ENCODE measurements around the gene DHX35.

Gene DHX35

DNA sequence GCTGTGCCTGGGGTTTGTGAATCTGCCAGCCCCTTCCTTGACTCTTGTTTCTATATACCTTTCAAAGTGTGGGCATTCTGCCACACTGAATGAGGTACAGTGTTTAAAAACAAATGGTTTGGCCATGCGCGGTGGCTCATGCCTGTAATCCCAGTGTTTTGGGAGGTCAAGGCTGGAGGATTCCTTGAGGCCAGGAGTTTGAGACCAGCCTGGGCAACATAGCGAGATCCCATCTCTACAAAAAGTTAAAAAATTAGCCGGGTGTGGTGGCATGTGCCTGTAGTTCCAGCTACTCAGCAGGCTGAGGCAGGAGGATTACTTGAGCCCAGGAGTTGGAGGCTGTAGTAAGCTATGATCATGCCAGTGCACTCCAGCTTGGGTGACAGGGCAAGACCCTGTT is 30.2 kb upstream of the DHX35 start:
- Histone ChIP-seq H3K14ac (ENCODE audit: low read length in 2 of 2) (no peak overlapping the region), H2BK5ac (ENCODE audit: low read depth, low read length, poor library complexity, severe bottlenecking) (no peak overlapping the region), H2AFZ (ENCODE audit: low read depth, low read length) (no peak overlapping the region), H3K4me3 (ENCODE audit: insufficient read depth in 1 of 2, low read depth in 1 of 2, low read length in 2 of 2) (peak overlapping the region in 1 of 2 experiments; percentile 46), H3K4me2 (ENCODE audit: low read length, poor library complexity, severe bottlenecking) (no peak overlapping the region), H2BK15ac (ENCODE audit: low read depth, poor library complexity, severe bottlenecking) (no peak overlapping the region), H3K79me1 (replicated peaks; ENCODE audit: low read length, poor library complexity, severe bottlenecking) (peaks cover 9% of the 10 kb centered on the region), H3K27me3 (ENCODE audit: control insufficient read depth in 1 of 2, insufficient read depth in 1 of 2, low read length in 2 of 2) (no peaks in the 10 kb centered on the region), H2AK5ac (ENCODE audit: low read length, severe bottlenecking) (no peak overlapping the region), H4K91ac (ENCODE audit: low read length) (no peak overlapping the region), H3K4ac (ENCODE audit: low read depth in 1 of 2, low read length in 2 of 2) (no peak overlapping the region), H3K23ac (ENCODE audit: low read length in 2 of 2) (no peak overlapping the region), H4K8ac (ENCODE audit: low read length) (no peak overlapping the region), H3K9ac (ENCODE audit: low read length) (peak overlapping the region; percentile 68), H3K18ac (ENCODE audit: low read depth in 1 of 2, low read length in 2 of 2) (no peak overlapping the region), H2BK120ac (ENCODE audit: low read depth, low read length) (no peak overlapping the region), H3K4me1 (ENCODE audit: control insufficient read depth, insufficient read depth, low read depth, low read length) (peaks cover 10% of the 10 kb centered on the region), H3K27ac (ENCODE audit: low read length, poor library complexity, severe bottlenecking) (no peak overlapping the region), H3K36me3 (ENCODE audit: control insufficient read depth in 1 of 2, insufficient read depth in 2 of 2, low read depth in 1 of 2, low read length in 2 of 2) (no peaks in the 10 kb centered on the region), H2BK12ac (ENCODE audit: low read length in 2 of 2) (no peak overlapping the region), H3K9me3 (ENCODE audit: control insufficient read depth, low read length) (no peaks in the 10 kb centered on the region)
- no peak for DNase-seq
- WGBS = 95% methylated on average over 4 of the region's 4 CpGs

DNA sequence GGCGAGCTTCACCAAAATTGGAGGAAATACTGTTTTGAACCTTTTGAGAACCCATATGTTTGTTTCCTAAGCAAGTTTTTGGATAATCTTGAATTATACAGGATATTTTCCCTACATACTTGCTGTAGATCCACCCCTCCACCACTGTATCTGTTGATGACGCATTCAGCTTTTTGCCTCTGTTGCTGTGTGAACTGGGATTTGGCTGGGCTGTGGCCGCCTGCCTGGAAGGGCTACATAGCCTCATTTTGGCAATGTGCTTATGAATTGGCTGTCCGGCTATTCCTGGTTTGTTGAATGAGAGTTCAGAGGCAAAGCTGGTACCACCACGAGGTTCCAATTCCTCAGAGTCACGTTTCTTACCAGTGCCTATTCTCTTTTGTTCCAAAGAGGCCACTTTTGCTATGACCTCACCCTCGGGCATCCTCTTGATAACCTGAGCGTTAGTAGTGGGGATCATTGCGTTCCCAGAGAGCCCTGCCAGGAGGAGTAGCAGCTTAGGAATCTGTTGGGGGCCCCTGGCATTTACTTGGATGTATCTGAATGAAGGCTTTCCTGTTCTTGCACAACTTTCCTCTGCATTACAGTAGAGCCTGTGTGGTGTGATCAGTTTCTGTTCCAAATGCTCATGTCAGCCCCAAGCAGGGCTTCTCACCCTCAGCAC is 29.6 kb upstream of the DHX35 start:
- H3K23ac ChIP-seq (ENCODE audit: low read length in 2 of 2) = no peak overlapping the region
- peak overlapping the region in 1 of 2 experiments; percentile 41 for H3K4ac ChIP-seq (ENCODE audit: low read depth in 1 of 2, low read length in 2 of 2)
- peak overlapping the region in 1 of 2 experiments; percentile 46 for H3K4me3 ChIP-seq (ENCODE audit: insufficient read depth in 1 of 2, low read depth in 1 of 2, low read length in 2 of 2)
- no peak overlapping the region for H2BK120ac ChIP-seq (ENCODE audit: low read depth, low read length)
- no peak overlapping the region for H2BK15ac ChIP-seq (ENCODE audit: low read depth, poor library complexity, severe bottlenecking)
- 90% methylated on average over 8 of the region's 9 CpGs for WGBS
- no peak overlapping the region for H2AK5ac ChIP-seq (ENCODE audit: low read length, severe bottlenecking)
- H3K14ac ChIP-seq (ENCODE audit: low read length in 2 of 2) = no peak overlapping the region
- no peak overlapping the region for H3K18ac ChIP-seq (ENCODE audit: low read depth in 1 of 2, low read length in 2 of 2)
- H3K27ac ChIP-seq (ENCODE audit: low read length, poor library complexity, severe bottlenecking) = no peak overlapping the region
- peak overlapping the region; percentile 29 for H2AFZ ChIP-seq (ENCODE audit: low read depth, low read length)
- peak overlapping the region; percentile 68 for H3K9ac ChIP-seq (ENCODE audit: low read length)
- no peak overlapping the region for H2BK5ac ChIP-seq (ENCODE audit: low read depth, low read length, poor library complexity, severe bottlenecking)
- H3K9me3 ChIP-seq (ENCODE audit: control insufficient read depth, low read length) = no peaks in the 10 kb centered on the region
- H3K4me2 ChIP-seq (ENCODE audit: low read length, poor library complexity, severe bottlenecking) = no peak overlapping the region
- H3K27me3 ChIP-seq (ENCODE audit: control insufficient read depth in 1 of 2, insufficient read depth in 1 of 2, low read length in 2 of 2) = no peaks in the 10 kb centered on the region
- peaks cover 9% of the 10 kb centered on the region for H3K4me1 ChIP-seq (ENCODE audit: control insufficient read depth, insufficient read depth, low read depth, low read length)
- H4K8ac ChIP-seq (ENCODE audit: low read length) = peak overlapping the region; percentile 66
- peak overlapping the region; percentile 81 for H4K91ac ChIP-seq (ENCODE audit: low read length)
- no peaks in the 10 kb centered on the region for H3K36me3 ChIP-seq (ENCODE audit: control insufficient read depth in 1 of 2, insufficient read depth in 2 of 2, low read depth in 1 of 2, low read length in 2 of 2)
- H3K79me1 ChIP-seq (replicated peaks; ENCODE audit: low read length, poor library complexity, severe bottlenecking) = peaks cover 12% of the 10 kb centered on the region
- H2BK12ac ChIP-seq (ENCODE audit: low read length in 2 of 2) = peak overlapping the region in 1 of 2 experiments; percentile 46
- DNase-seq = peak; percentile 54

DNA sequence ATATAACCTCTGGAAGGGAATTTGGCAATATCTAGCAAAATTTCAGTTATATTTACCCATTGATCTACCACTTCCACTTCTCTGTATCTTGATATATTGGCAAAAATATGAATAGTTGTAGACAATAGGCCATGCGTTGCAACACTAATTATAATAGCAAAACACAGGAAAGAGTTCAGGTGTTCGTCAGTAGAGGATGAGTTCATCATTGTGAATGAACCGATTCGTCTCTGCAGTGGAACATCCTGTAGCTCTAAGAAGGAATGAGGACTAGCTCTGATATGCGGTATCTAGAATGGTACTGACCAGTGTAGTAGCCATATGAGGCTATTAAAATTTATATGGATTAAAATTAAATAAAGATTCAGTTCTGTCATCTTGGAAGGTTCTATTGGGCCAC is 27.6 kb upstream of the DHX35 start:
- no peak overlapping the region for H3K14ac ChIP-seq (ENCODE audit: low read length in 2 of 2)
- H3K23ac ChIP-seq (ENCODE audit: low read length in 2 of 2) = no peak overlapping the region
- H3K27ac ChIP-seq (ENCODE audit: low read length, poor library complexity, severe bottlenecking) = no peak overlapping the region
- H2BK15ac ChIP-seq (ENCODE audit: low read depth, poor library complexity, severe bottlenecking) = no peak overlapping the region
- 97% methylated on average over 5 of the region's 5 CpGs for WGBS
- no peak overlapping the region for H3K4me2 ChIP-seq (ENCODE audit: low read length, poor library complexity, severe bottlenecking)
- no peak overlapping the region for H3K4me3 ChIP-seq (ENCODE audit: insufficient read depth in 1 of 2, low read depth in 1 of 2, low read length in 2 of 2)
- no peak overlapping the region for H2AFZ ChIP-seq (ENCODE audit: low read depth, low read length)
- no peak overlapping the region for H4K8ac ChIP-seq (ENCODE audit: low read length)
- no peak overlapping the region for H3K18ac ChIP-seq (ENCODE audit: low read depth in 1 of 2, low read length in 2 of 2)
- H3K4ac ChIP-seq (ENCODE audit: low read depth in 1 of 2, low read length in 2 of 2) = no peak overlapping the region
- no peaks in the 10 kb centered on the region for H3K9me3 ChIP-seq (ENCODE audit: control insufficient read depth, low read length)
- H4K91ac ChIP-seq (ENCODE audit: low read length) = no peak overlapping the region
- no peak overlapping the region for H2AK5ac ChIP-seq (ENCODE audit: low read length, severe bottlenecking)
- no peak overlapping the region for H2BK5ac ChIP-seq (ENCODE audit: low read depth, low read length, poor library complexity, severe bottlenecking)
- H3K36me3 ChIP-seq (ENCODE audit: control insufficient read depth in 1 of 2, insufficient read depth in 2 of 2, low read depth in 1 of 2, low read length in 2 of 2) = no peaks in the 10 kb centered on the region
- no peak overlapping the region for H2BK12ac ChIP-seq (ENCODE audit: low read length in 2 of 2)
- H2BK120ac ChIP-seq (ENCODE audit: low read depth, low read length) = no peak overlapping the region
- peaks cover 6% of the 10 kb centered on the region for H3K4me1 ChIP-seq (ENCODE audit: control insufficient read depth, insufficient read depth, low read depth, low read length)
- no peak for DNase-seq
- peaks cover 20% of the 10 kb centered on the region for H3K79me1 ChIP-seq (replicated peaks; ENCODE audit: low read length, poor library complexity, severe bottlenecking)
- no peaks in the 10 kb centered on the region for H3K27me3 ChIP-seq (ENCODE audit: control insufficient read depth in 1 of 2, insufficient read depth in 1 of 2, low read length in 2 of 2)
- no peak overlapping the region for H3K9ac ChIP-seq (ENCODE audit: low read length)

DNA sequence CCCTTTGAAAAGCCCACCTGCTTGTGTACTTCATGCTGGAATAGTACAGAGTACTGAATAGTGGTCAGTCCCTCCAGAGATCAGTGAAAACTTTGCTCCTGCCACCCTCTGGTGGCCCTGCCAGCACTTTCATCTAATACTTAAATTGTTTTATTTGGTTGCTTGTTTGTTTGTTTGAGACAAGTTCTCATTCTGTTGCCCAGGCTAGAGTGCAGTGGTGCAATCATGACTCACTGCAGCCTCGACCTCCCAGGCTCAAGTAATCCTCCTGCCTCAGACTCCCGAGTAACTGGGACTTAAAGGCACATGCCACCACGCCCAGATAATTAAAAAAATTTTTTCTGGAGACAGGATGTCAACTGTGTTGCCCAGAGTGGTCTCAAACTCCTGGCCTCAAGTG is 26.9 kb upstream of the DHX35 start:
- H3K79me1 ChIP-seq (replicated peaks; ENCODE audit: low read length, poor library complexity, severe bottlenecking) = peaks cover 20% of the 10 kb centered on the region
- no peak overlapping the region for H2BK15ac ChIP-seq (ENCODE audit: low read depth, poor library complexity, severe bottlenecking)
- H2BK12ac ChIP-seq (ENCODE audit: low read length in 2 of 2) = no peak overlapping the region
- peak; percentile 51 for DNase-seq
- no peaks in the 10 kb centered on the region for H3K9me3 ChIP-seq (ENCODE audit: control insufficient read depth, low read length)
- no peak overlapping the region for H4K91ac ChIP-seq (ENCODE audit: low read length)
- H2AFZ ChIP-seq (ENCODE audit: low read depth, low read length) = no peak overlapping the region
- H3K4me1 ChIP-seq (ENCODE audit: control insufficient read depth, insufficient read depth, low read depth, low read length) = peaks cover 6% of the 10 kb centered on the region
- 37% methylated on average over 3 of the region's 3 CpGs for WGBS
- no peak overlapping the region for H3K4me3 ChIP-seq (ENCODE audit: insufficient read depth in 1 of 2, low read depth in 1 of 2, low read length in 2 of 2)
- no peaks in the 10 kb centered on the region for H3K27me3 ChIP-seq (ENCODE audit: control insufficient read depth in 1 of 2, insufficient read depth in 1 of 2, low read length in 2 of 2)
- H2AK5ac ChIP-seq (ENCODE audit: low read length, severe bottlenecking) = no peak overlapping the region
- no peak overlapping the region for H3K4ac ChIP-seq (ENCODE audit: low read depth in 1 of 2, low read length in 2 of 2)
- H3K4me2 ChIP-seq (ENCODE audit: low read length, poor library complexity, severe bottlenecking) = no peak overlapping the region
- H3K14ac ChIP-seq (ENCODE audit: low read length in 2 of 2) = no peak overlapping the region
- no peak overlapping the region for H3K27ac ChIP-seq (ENCODE audit: low read length, poor library complexity, severe bottlenecking)
- peak overlapping the region in 1 of 2 experiments; percentile 16 for H3K18ac ChIP-seq (ENCODE audit: low read depth in 1 of 2, low read length in 2 of 2)
- H2BK5ac ChIP-seq (ENCODE audit: low read depth, low read length, poor library complexity, severe bottlenecking) = no peak overlapping the region
- H3K23ac ChIP-seq (ENCODE audit: low read length in 2 of 2) = no peak overlapping the region
- H3K36me3 ChIP-seq (ENCODE audit: control insufficient read depth in 1 of 2, insufficient read depth in 2 of 2, low read depth in 1 of 2, low read length in 2 of 2) = no peaks in the 10 kb centered on the region
- H3K9ac ChIP-seq (ENCODE audit: low read length) = no peak overlapping the region
- H2BK120ac ChIP-seq (ENCODE audit: low read depth, low read length) = peak overlapping the region; percentile 23
- H4K8ac ChIP-seq (ENCODE audit: low read length) = no peak overlapping the region
